NT2/D1 (cell line): ENCODE data around the gene ACSM3.
"Not testable (repeated sequence)": the region's sequence is repeated elsewhere in the genome, so short reads cannot be mapped to it uniquely, and the experiment has no call there.

Experiments
- SUZ12 ChIP-seq: IDR thresholded peaks from 2 replicates; pipeline ENCODE4 v1.6.1; 2011; ENCODE audit not compliant: insufficient read length, insufficient read depth; ENCODE audit errors: extremely low read depth
- YY1 ChIP-seq: IDR thresholded peaks from 2 replicates; pipeline ENCODE4 v1.6.1; 2011; ENCODE audit not compliant: insufficient read length, insufficient read depth
- ZNF274 ChIP-seq: IDR thresholded peaks from 2 replicates; pipeline ENCODE4 v1.6.1; 2011; ENCODE audit warnings: mild to moderate bottlenecking, low read depth, low read length

DNA sequence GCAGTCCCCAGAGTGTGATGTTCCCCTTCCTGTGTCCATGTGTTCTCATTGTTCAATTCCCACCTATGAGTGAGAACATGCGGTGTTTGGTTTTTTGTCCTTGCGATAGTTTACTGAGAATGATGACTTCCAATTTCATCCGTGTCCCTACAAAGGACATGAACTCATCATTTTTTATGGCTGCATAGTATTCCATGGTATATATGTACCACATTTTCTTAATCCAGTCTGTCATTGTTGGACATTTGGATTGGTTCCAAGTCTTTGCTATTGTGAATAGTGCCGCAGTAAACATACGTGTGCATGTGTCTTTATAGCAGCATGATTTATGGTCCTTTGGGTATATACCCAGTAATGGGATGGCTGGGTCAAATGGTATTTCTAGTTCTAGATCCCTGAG is 8.0 kb upstream of the ACSM3 start:
- TF ChIP-seq SUZ12, ZNF274, YY1: not testable (repeated sequence)
